HepG2 (cell line): ENCODE results near the gene AADACL4. TPM values are rescaled to one million over a fixed set of nuclear protein-coding genes. Genes with fewer than 3 reads are reported as not detected.

Experiments
- AGO2 ChIP-seq: fragments of 200-400 bp; formaldehyde crosslinking; optimal IDR thresholded peaks from 2 replicates; pipeline ENCODE3; 2017; ENCODE audit warnings: mild to moderate bottlenecking, low read depth, low read length, moderate library complexity
- CC2D1A ChIP-seq: sonication (generic); formaldehyde crosslinking; IDR thresholded peaks from 2 replicates; pipeline ENCODE4 v1.8.1; 2023; ENCODE audit warnings: mild to moderate bottlenecking, missing genetic modification reagents
- GPN1 ChIP-seq: sonication (generic); formaldehyde crosslinking; IDR thresholded peaks from 2 replicates; pipeline ENCODE4 v1.5.1; 2020; ENCODE audit warnings: missing genetic modification reagents, borderline replicate concordance
- GTF3A ChIP-seq: sonication (generic); formaldehyde crosslinking; conservative IDR thresholded peaks from 2 replicates; pipeline ENCODE4 v1.4.0; 2020; ENCODE audit warnings: mild to moderate bottlenecking, missing genetic modification reagents
- KLF11 ChIP-seq: IDR thresholded peaks from 2 replicates; pipeline ENCODE4 v1.6.1; 2016; ENCODE audit warnings: missing compliant biosample characterization
- MBNL3 ChIP-seq: fragments of 250-450 bp; sonication (Bioruptor Pico); conservative IDR thresholded peaks from 2 replicates; pipeline ENCODE4 v1.8.0; 2022; ENCODE audit warnings: mild to moderate bottlenecking, inconsistent platforms
- MLXIP ChIP-seq: sonication (generic); formaldehyde crosslinking; IDR thresholded peaks from 2 replicates; pipeline ENCODE4 v1.9.0; 2021; ENCODE audit warnings: missing genetic modification reagents, borderline replicate concordance
- NKX3-1 ChIP-seq: sonication (generic); formaldehyde crosslinking; IDR thresholded peaks from 2 replicates; pipeline ENCODE4 v1.5.0; 2020; ENCODE audit warnings: missing genetic modification reagents
- RFX3 ChIP-seq: IDR thresholded peaks from 2 replicates; pipeline ENCODE4 v1.6.1; 2016; ENCODE audit warnings: missing biosample characterization, missing genetic modification reagents
- SATB2 ChIP-seq: sonication (generic); formaldehyde crosslinking; IDR thresholded peaks from 2 replicates; pipeline ENCODE4 v1.5.0; 2020; ENCODE audit warnings: missing genetic modification reagents
- SNAPC2 ChIP-seq: sonication (generic); formaldehyde crosslinking; IDR thresholded peaks from 2 replicates; pipeline ENCODE4 v1.8.1; 2022; ENCODE audit warnings: mild to moderate bottlenecking, missing genetic modification reagents
- TERF1 ChIP-seq: sonication (generic); formaldehyde crosslinking; IDR thresholded peaks from 2 replicates; pipeline ENCODE4 v1.8.0; 2022; ENCODE audit warnings: mild to moderate bottlenecking, missing genetic modification reagents, moderate library complexity
- THAP7 ChIP-seq: sonication (generic); formaldehyde crosslinking; IDR thresholded peaks from 2 replicates; pipeline ENCODE4 v1.8.1; 2023; ENCODE audit warnings: mild to moderate bottlenecking, missing genetic modification reagents
- ZBTB3 ChIP-seq: sonication (generic); formaldehyde crosslinking; IDR thresholded peaks from 2 replicates; pipeline ENCODE4 v1.4.0; 2020; ENCODE audit warnings: low read depth, mild to moderate bottlenecking, moderate library complexity, missing genetic modification reagents, borderline replicate concordance
- ZFP36 ChIP-seq: fragments of 150-350 bp; IDR thresholded peaks from 2 replicates; pipeline ENCODE4 v1.6.1; 2018; ENCODE audit warnings: borderline replicate concordance, low read length, low read depth; ENCODE audit not compliant: partially characterized antibody
- ZNF331 ChIP-seq: sonication (generic); formaldehyde crosslinking; IDR thresholded peaks from 2 replicates; pipeline ENCODE4 v1.4.0; 2020; ENCODE audit warnings: missing genetic modification reagents
- ZNF616 ChIP-seq: sonication (generic); formaldehyde crosslinking; IDR thresholded peaks from 2 replicates; pipeline ENCODE4 v1.5.0; 2020; ENCODE audit warnings: low read depth, mild to moderate bottlenecking, missing genetic modification reagents
- ZNF687 ChIP-seq: sonication (generic); formaldehyde crosslinking; IDR thresholded peaks from 2 replicates; pipeline ENCODE4 v1.5.1; 2020; ENCODE audit warnings: mild to moderate bottlenecking, missing genetic modification reagents, moderate library complexity
- ZNF724P ChIP-seq: sonication (generic); formaldehyde crosslinking; IDR thresholded peaks from 2 replicates; pipeline ENCODE4 v1.8.0; 2022; ENCODE audit warnings: missing genetic modification reagents, borderline replicate concordance
- ZNF761 ChIP-seq: sonication (generic); formaldehyde crosslinking; conservative IDR thresholded peaks from 2 replicates; pipeline ENCODE4 v1.4.0; 2020; ENCODE audit warnings: mild to moderate bottlenecking, missing genetic modification reagents
- ZNF772 ChIP-seq: sonication (generic); formaldehyde crosslinking; IDR thresholded peaks from 2 replicates; pipeline ENCODE4 v1.5.0; 2020; ENCODE audit warnings: mild to moderate bottlenecking, missing genetic modification reagents
- polyA plus RNA-seq, 8 experiments: library from polyadenylated mRNA; depleted of rRNA in 3 of 8; stranded (reverse) in 7 of 8; unstranded in 1 of 8; fragments of >200 nt; fragmentation: Illumina TruSeq in 4 of 8; extraction: Trizol in 4 of 8; gene quantifications; 2 replicates each; pipeline versions ENCODE4 v1.2.1 to v1.2.3, GENCODE V29; 2011 to 2016; ENCODE audit warnings: low read depth in 4 of 8, missing spikeins in 1 of 8, mixed read lengths in 1 of 8; ENCODE audit not compliant: insufficient read depth in 1 of 8
- total RNA-seq, 5 experiments: library from RNA; depleted of rRNA; stranded (reverse); fragments of >200 nt; fragmentation: Illumina TruSeq; extraction: Trizol; gene quantifications; 2 replicates each; pipeline ENCODE4 v1.2.3, GENCODE V29; 2016; ENCODE audit warnings: low read depth in 1 of 5

Gene AADACL4
- total and polyA plus RNA-seq, 2 of the 13 experiments (the other 11 are each of a cell fraction or from before 2014, with no cell fraction given), result not detected

- TF ChIP-seq MLXIP (CRISPR knock-in tag) (no peak), CC2D1A (CRISPR knock-in tag) (no peak), RFX3 (CRISPR knock-in tag) (no peak), SATB2 (no peak), AGO2 (peak; percentile 29), ZNF772 (CRISPR knock-in tag) (no peak), SNAPC2 (peak; percentile 62; the same call in 1 of the 2 replicates), ZNF616 (CRISPR knock-in tag) (no peak), ZNF724P (CRISPR knock-in tag) (no peak), ZFP36 (no peak), GTF3A (no peak), NKX3-1 (CRISPR knock-in tag) (0 out of 2 replicates have a peak, but pooled peaks have one; percentile 22), THAP7 (CRISPR knock-in tag) (no peak), MBNL3 (CRISPR knock-in tag) (no peak), ZNF761 (no peak), ZNF331 (CRISPR knock-in tag) (0 out of 2 replicates have a peak, but pooled peaks have one; percentile 17), TERF1 (CRISPR knock-in tag) (no peak), KLF11 (CRISPR knock-in tag) (no peak; the same call in 1 of the 2 replicates), ZBTB3 (CRISPR knock-in tag) (no peak), GPN1 (CRISPR knock-in tag) (no peak), ZNF687 (CRISPR knock-in tag) (peak; percentile 53; the same call in 1 of the 2 replicates)
Measured at GRCh38 chr1:12614402-12615158, 29.3 kb upstream of the AADACL4 start (continued).
